HCT116 (cell line): ENCODE results near the gene PDE6H. TPM values are rescaled to one million over a fixed set of nuclear protein-coding genes. Genes with fewer than 3 reads are reported as not detected.

Experiments
- ATAC-seq: fragments of 200-7000 bp; cut with Tn5 transposase; 2 replicates; pipeline ENCODE4 v1.9.1; 2020; ENCODE audit warnings: mild to moderate bottlenecking, moderate library complexity
- BruUV-seq: library from RNA; stranded (reverse); fragments of 400-500 nt; replicated peaks from 2 replicates; lab custom pipeline; 2021; lab: Mats Ljungman, UMichigan
- CTCF ChIA-PET: fragments of 300-600 bp; sonication (Branson Sonifier 250); formaldehyde crosslinking; loops from one replicate; lab custom pipeline; 2021; ENCODE audit warnings: antibody characterized with exemption; lab: Charles Lee
- POLR2A ChIA-PET: fragments of 300-600, 350-600 bp; sonication (Branson Sonifier 250); formaldehyde crosslinking; loops from one replicate; lab custom pipeline; 2021; ENCODE audit warnings: antibody characterized with exemption; lab: Charles Lee
- RAD21 ChIA-PET, 2 experiments: fragments of 300-600 bp; sonication (Branson Sonifier 250); formaldehyde crosslinking; loops; one replicate each; lab custom pipeline; 2023; ENCODE audit warnings: low total read pairs in 2 of 2; ENCODE audit not compliant: uncharacterized antibody in 2 of 2, unreplicated experiment in 2 of 2, low non-redundant PET in 1 of 2; lab: Charles Lee
- DNase-seq: peaks from one replicate; pipeline ENCODE4 v3.0.0-alpha.2; 2010; ENCODE audit warnings: low read depth, low spot score
- H2AFZ ChIP-seq: fragments of 200-600 bp; shearing (Covaris generic), sonication (generic); 2 replicates; pipeline ENCODE4 v1.6.1; 2017; ENCODE audit warnings: low read depth, mixed run types, mixed read lengths, antibody characterized with exemption, low read length; ENCODE audit not compliant: poor library complexity, severe bottlenecking
- H3K27ac ChIP-seq: 2 replicates; pipeline ENCODE4 v1.5.1; 2012; ENCODE audit warnings: low read depth, low read length
- H3K27me3 ChIP-seq: fragments of 200-600 bp; sonication (generic); 2 replicates; pipeline ENCODE4 v1.6.1; 2016; ENCODE audit warnings: mixed run types, low read length, mixed read lengths; ENCODE audit not compliant: insufficient read depth
- H3K36me3 ChIP-seq, 2 experiments: fragments of 200-500 bp in 1 of 2; fragments of 200-600 bp in 1 of 2; sonication (Bioruptor generic) in 1 of 2; sonication (generic) in 1 of 2; 2 replicates each; pipeline versions ENCODE4 v1.5.1 to v1.6.1; 2014 to 2016; ENCODE audit warnings: low read length in 2 of 2, inconsistent platforms in 1 of 2, mixed read lengths in 1 of 2, mixed run types in 1 of 2; ENCODE audit not compliant: insufficient read depth in 2 of 2, control insufficient read depth in 1 of 2
- H3K4me1 ChIP-seq, 2 experiments: fragments of 200-600 bp in 1 of 2; sonication (generic) in 1 of 2; 2 replicates each; pipeline versions ENCODE4 v1.5.1 to v1.6.1; 2012 to 2017; ENCODE audit warnings: low read length in 2 of 2, inconsistent platforms in 1 of 2, mild to moderate bottlenecking in 1 of 2, mixed read lengths in 1 of 2, mixed run types in 1 of 2, moderate library complexity in 1 of 2; ENCODE audit not compliant: insufficient read depth in 2 of 2, control insufficient read depth in 1 of 2
- H3K4me2 ChIP-seq: fragments of 200-600 bp; sonication (generic); 2 replicates; pipeline ENCODE4 v1.6.1; 2017; ENCODE audit warnings: mixed run types, low read length, mixed read lengths
- H3K4me3 ChIP-seq, 2 experiments: fragments of 200-600 bp in 1 of 2; sonication (generic) in 1 of 2; replicated peaks in 1 of 2; 2 replicates each; pipeline ENCODE4 v1.5.1; 2011 to 2016; ENCODE audit warnings: low read length in 2 of 2, control low read depth in 1 of 2, low read depth in 1 of 2, mild to moderate bottlenecking in 1 of 2, mixed read lengths in 1 of 2, mixed run types in 1 of 2
- H3K79me2 ChIP-seq: fragments of 200-600 bp; sonication (generic); 2 replicates; pipeline ENCODE4 v1.6.1; 2017; ENCODE audit warnings: mild to moderate bottlenecking, mixed run types, low read length, moderate library complexity, mixed read lengths; ENCODE audit not compliant: insufficient read depth
- H3K9ac ChIP-seq: fragments of 200-600 bp; sonication (generic); 2 replicates; pipeline ENCODE4 v1.6.1; 2016; ENCODE audit warnings: low read length, mixed read lengths
- H3K9me2 ChIP-seq: fragments of 200-600 bp; sonication (generic), shearing (Covaris generic); 2 replicates; pipeline ENCODE4 v1.6.1; 2017; ENCODE audit warnings: mixed run types, mild to moderate bottlenecking, moderate library complexity; ENCODE audit not compliant: insufficient read depth
- H3K9me3 ChIP-seq, 2 experiments: fragments of 200-500 bp in 1 of 2; fragments of 200-600 bp in 1 of 2; sonication (Bioruptor generic) in 1 of 2; sonication (generic) in 1 of 2; 2 replicates each; pipeline ENCODE4 v1.6.1; 2014 to 2017; ENCODE audit warnings: low read length in 2 of 2, mixed read lengths in 2 of 2, inconsistent platforms in 1 of 2, low read depth in 1 of 2, mild to moderate bottlenecking in 1 of 2, mixed run types in 1 of 2, moderate library complexity in 1 of 2; ENCODE audit not compliant: control insufficient read depth in 1 of 2, insufficient read depth in 1 of 2
- H4K20me1 ChIP-seq: fragments of 200-600 bp; sonication (generic), shearing (Covaris generic); 2 replicates; pipeline ENCODE4 v1.6.1; 2017; ENCODE audit warnings: mixed run types, mild to moderate bottlenecking, moderate library complexity; ENCODE audit not compliant: insufficient read depth
- ELF1 ChIP-seq: IDR thresholded peaks from 2 replicates; pipeline ENCODE4 v1.6.1; 2012; ENCODE audit warnings: low read depth, borderline replicate concordance
- EZH2 ChIP-seq: fragments of 200-600 bp; sonication (generic); IDR thresholded peaks from 2 replicates; pipeline ENCODE4 v1.6.1; 2017; ENCODE audit warnings: antibody characterized with exemption, mixed run types
- EZH2phosphoT487 ChIP-seq: fragments of 200-600 bp; IDR thresholded peaks from 2 replicates; pipeline ENCODE4 v1.6.1; 2018; ENCODE audit warnings: antibody characterized with exemption, borderline replicate concordance
- FOSL1 ChIP-seq: IDR thresholded peaks from 2 replicates; pipeline ENCODE4 v1.6.1; 2012; ENCODE audit warnings: low read depth
- POLR2A ChIP-seq: IDR thresholded peaks from 2 replicates; pipeline ENCODE4 v1.7.0; 2011; ENCODE audit warnings: borderline replicate concordance; ENCODE audit not compliant: insufficient read depth, insufficient read length; ENCODE audit errors: extremely low read depth
- SIN3A ChIP-seq: IDR thresholded peaks from 2 replicates; pipeline ENCODE4 v1.6.1; 2012; ENCODE audit warnings: low read depth
- SP1 ChIP-seq: IDR thresholded peaks from 2 replicates; pipeline ENCODE4 v1.6.1; 2012; ENCODE audit warnings: low read depth
- TCF7L2 ChIP-seq: IDR thresholded peaks from 2 replicates; pipeline ENCODE4 v1.7.0; 2011; ENCODE audit warnings: borderline replicate concordance, inconsistent platforms; ENCODE audit not compliant: insufficient read depth, insufficient read length; ENCODE audit errors: extremely low read depth
- YY1 ChIP-seq: IDR thresholded peaks from 2 replicates; pipeline ENCODE4 v1.6.1; 2011; ENCODE audit warnings: low read length, low read depth, moderate library complexity, mild to moderate bottlenecking; ENCODE audit not compliant: insufficient replicate concordance; ENCODE audit errors: extremely low read depth
- ZFX ChIP-seq: fragments of 450-650 bp; IDR thresholded peaks from 2 replicates; pipeline ENCODE4 v1.6.1; 2017
- intact Hi-C: fragments of 100-400 bp; cut with micrococcal nuclease; formaldehyde crosslinking; loops from 2 replicates; pipeline ENCODE4 v1.10.0; 2022
- total RNA-seq: library from RNA; stranded (reverse); gene quantifications from one replicate; pipeline ENCODE4 v1.2.1, GENCODE V29; 2021; ENCODE audit not compliant: unreplicated experiment
- TF ChIP-seq, protein P1 (sequence below): IDR thresholded peaks from 2 replicates; pipeline ENCODE4 v1.6.1; 2012
- TF ChIP-seq, protein P2 (sequence below): IDR thresholded peaks from 2 replicates; pipeline ENCODE4 v1.6.1; 2011; ENCODE audit warnings: mild to moderate bottlenecking, low read length, moderate library complexity; ENCODE audit not compliant: insufficient replicate concordance; ENCODE audit errors: extremely low read depth
- TF ChIP-seq, protein P3 (sequence below): IDR thresholded peaks from 2 replicates; pipeline ENCODE4 v1.6.1; 2012; ENCODE audit warnings: low read depth

PDE6H gene
- total RNA-seq, 1 experiment from 2014 or later, result not detected

DNA sequence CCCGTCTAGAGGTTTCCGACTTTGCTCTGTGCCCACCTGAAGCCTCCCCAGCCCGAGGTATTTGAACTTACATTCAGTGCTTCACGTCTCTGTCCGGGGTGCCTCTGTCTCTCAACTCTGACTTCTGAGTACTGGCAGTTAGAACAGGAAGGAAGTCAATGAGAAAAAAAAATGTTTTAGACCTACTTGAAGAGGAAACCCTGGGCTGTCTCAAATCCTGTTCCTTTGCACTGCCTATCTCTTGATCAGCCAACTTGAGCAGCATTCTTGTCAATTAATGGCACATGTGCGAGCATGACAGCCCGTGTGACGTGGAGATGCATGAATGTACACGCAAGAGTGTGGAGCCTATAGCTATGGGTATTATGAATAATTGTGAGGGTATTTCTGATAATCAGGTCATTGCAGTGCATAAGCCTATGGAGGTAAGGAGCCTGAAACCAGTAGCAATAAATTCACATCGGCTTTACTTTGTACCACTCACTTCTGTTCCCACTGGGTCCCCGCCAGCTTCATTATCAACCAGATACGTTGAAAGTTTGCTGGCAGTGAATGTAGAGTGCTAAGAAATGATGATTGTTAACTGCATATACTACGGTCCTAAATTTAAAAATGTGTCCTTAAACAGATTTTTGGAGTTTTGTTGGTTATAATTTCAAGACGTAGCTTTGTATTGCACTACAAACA, 11.2 kb upstream of the PDE6H start, which contains the start of gene ARHGDIB (continued):
- TF ChIP-seq, protein P1, sequence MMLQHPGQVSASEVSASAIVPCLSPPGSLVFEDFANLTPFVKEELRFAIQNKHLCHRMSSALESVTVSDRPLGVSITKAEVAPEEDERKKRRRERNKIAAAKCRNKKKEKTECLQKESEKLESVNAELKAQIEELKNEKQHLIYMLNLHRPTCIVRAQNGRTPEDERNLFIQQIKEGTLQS, result no peak
- TF ChIP-seq ELF1, result no peak
- no peak for TF ChIP-seq SP1
- no peak for TF ChIP-seq EZH2
- TF ChIP-seq SIN3A, result no peak
- TF ChIP-seq, all 23 proteins: peak for 0

DNA sequence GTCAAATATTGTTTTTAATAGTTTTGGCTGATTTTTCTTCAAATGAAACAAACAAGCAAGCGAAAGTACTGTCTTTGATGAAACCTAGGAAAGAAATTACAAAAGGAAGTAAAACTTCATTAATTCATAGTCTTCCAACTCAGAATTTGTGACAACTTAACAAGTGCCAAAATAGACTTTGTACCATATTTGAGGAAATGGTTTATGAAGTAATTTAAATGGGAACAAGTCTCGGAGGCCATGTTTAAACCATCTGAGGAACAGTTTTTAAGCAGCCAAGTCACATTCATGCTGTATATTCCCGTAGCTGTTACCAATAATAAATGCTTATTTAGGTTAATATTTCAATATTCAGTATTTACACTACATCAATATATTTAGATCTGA, 10.7 kb upstream of the PDE6H start:
- H3K4me3 ChIP-seq, result no peak overlapping the region
- ATAC-seq, result no peak

More for the DNA sequence above, 10.7 kb upstream of the PDE6H start:
- Histone ChIP-seq H2AFZ (no peak overlapping the region), H3K36me3 (no peaks in the 10 kb centered on the region), H3K9me3 (no peaks in the 10 kb centered on the region), H3K4me1 (peaks cover 0 to 7% of the 10 kb centered on the region in 2 experiments; a peak in 2 of 4 replicates), H4K20me1 (no peaks in the 10 kb centered on the region), H3K9me2 (no peaks in the 10 kb centered on the region), H3K79me2 (no peaks in the 10 kb centered on the region), H3K4me2 (no peak overlapping the region), H3K27me3 (no peaks in the 10 kb centered on the region), H3K27ac (no peak overlapping the region)
- BruUV-seq, result no TSS peak
- intact Hi-C loops, result no loop called here
- ChIA-PET CTCF (no interaction called here), POLR2A (no interaction called here), RAD21 (no interaction called here)
- no peak for DNase-seq
- TF ChIP-seq, protein P2, sequence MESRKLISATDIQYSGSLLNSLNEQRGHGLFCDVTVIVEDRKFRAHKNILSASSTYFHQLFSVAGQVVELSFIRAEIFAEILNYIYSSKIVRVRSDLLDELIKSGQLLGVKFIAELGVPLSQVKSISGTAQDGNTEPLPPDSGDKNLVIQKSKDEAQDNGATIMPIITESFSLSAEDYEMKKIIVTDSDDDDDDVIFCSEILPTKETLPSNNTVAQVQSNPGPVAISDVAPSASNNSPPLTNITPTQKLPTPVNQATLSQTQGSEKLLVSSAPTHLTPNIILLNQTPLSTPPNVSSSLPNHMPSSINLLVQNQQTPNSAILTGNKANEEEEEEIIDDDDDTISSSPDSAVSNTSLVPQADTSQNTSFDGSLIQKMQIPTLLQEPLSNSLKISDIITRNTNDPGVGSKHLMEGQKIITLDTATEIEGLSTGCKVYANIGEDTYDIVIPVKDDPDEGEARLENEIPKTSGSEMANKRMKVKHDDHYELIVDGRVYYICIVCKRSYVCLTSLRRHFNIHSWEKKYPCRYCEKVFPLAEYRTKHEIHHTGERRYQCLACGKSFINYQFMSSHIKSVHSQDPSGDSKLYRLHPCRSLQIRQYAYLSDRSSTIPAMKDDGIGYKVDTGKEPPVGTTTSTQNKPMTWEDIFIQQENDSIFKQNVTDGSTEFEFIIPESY, result no peak
- TF ChIP-seq, protein P3, sequence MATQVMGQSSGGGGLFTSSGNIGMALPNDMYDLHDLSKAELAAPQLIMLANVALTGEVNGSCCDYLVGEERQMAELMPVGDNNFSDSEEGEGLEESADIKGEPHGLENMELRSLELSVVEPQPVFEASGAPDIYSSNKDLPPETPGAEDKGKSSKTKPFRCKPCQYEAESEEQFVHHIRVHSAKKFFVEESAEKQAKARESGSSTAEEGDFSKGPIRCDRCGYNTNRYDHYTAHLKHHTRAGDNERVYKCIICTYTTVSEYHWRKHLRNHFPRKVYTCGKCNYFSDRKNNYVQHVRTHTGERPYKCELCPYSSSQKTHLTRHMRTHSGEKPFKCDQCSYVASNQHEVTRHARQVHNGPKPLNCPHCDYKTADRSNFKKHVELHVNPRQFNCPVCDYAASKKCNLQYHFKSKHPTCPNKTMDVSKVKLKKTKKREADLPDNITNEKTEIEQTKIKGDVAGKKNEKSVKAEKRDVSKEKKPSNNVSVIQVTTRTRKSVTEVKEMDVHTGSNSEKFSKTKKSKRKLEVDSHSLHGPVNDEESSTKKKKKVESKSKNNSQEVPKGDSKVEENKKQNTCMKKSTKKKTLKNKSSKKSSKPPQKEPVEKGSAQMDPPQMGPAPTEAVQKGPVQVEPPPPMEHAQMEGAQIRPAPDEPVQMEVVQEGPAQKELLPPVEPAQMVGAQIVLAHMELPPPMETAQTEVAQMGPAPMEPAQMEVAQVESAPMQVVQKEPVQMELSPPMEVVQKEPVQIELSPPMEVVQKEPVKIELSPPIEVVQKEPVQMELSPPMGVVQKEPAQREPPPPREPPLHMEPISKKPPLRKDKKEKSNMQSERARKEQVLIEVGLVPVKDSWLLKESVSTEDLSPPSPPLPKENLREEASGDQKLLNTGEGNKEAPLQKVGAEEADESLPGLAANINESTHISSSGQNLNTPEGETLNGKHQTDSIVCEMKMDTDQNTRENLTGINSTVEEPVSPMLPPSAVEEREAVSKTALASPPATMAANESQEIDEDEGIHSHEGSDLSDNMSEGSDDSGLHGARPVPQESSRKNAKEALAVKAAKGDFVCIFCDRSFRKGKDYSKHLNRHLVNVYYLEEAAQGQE, result no peak
- TF ChIP-seq ZFX, result no peak
- TF ChIP-seq TCF7L2, result no peak
- TF ChIP-seq EZH2phosphoT487, result no peak
- TF ChIP-seq EZH2, result no peak
- TF ChIP-seq FOSL1, result no peak
- TF ChIP-seq YY1, result no peak
- TF ChIP-seq POLR2A, result no peak
- TF ChIP-seq, all 23 proteins: peak for 0
- H3K9ac ChIP-seq, result no peak overlapping the region
